Stimulated activated CD4-positive, alpha-beta T cell treated with anti-CD3 and anti-CD28 coated beads, Interleukin-4, amount 100 ng/mL, for 1 hour (primary cell): ENCODE results near the gene TCF4.

Experiments
- DNase-seq: peaks from one replicate; pipeline ENCODE4 v3.0.0-alpha.2; 2020

The TCF4 gene

GRCh38 chr18:55338978-55339650 lies 248.9 kb downstream of the TCF4 start:
- no peak for DNase-seq

- DNase-seq: no peak
These were observed 250.0 kb downstream of the TCF4 start for GRCh38 chr18:55337908-55338521.

GRCh38 chr18:55337138-55337537 lies 250.9 kb downstream of the TCF4 start:
- DNase-seq: no peak

GRCh38 chr18:55336438-55337100 lies 251.4 kb downstream of the TCF4 start:
- DNase-seq: no peak

- DNase-seq: no peak
These were observed 253.1 kb downstream of the TCF4 start for GRCh38 chr18:55334875-55335274.

GRCh38 chr18:55331301-55331700 lies 256.7 kb downstream of the TCF4 start:
- DNase-seq: no peak

GRCh38 chr18:55328301-55328700 lies 259.7 kb downstream of the TCF4 start:
- DNase-seq: no peak

GRCh38 chr18:55327454-55327853 lies 260.5 kb downstream of the TCF4 start:
- no peak for DNase-seq

- DNase-seq: no peak
These were observed 261.9 kb downstream of the TCF4 start for GRCh38 chr18:55326134-55326533.

GRCh38 chr18:55324166-55324565 lies 263.8 kb downstream of the TCF4 start:
- no peak for DNase-seq

- no peak for DNase-seq
These were observed 264.7 kb downstream of the TCF4 start for GRCh38 chr18:55323051-55323994.

GRCh38 chr18:55322178-55322735 lies 265.7 kb downstream of the TCF4 start:
- no peak for DNase-seq

- peak; percentile 19 for DNase-seq
These were observed 266.5 kb downstream of the TCF4 start for GRCh38 chr18:55321265-55322177.

GRCh38 chr18:55320424-55321264 lies 267.3 kb downstream of the TCF4 start:
- DNase-seq: no peak

- no peak for DNase-seq
These were observed 268.4 kb downstream of the TCF4 start for GRCh38 chr18:55319459-55320193.

GRCh38 chr18:55318951-55319441 lies 269.0 kb downstream of the TCF4 start:
- no peak for DNase-seq

- DNase-seq: no peak
These were observed 270.1 kb downstream of the TCF4 start for GRCh38 chr18:55317864-55318263.

GRCh38 chr18:55317324-55317723 lies 270.7 kb downstream of the TCF4 start:
- DNase-seq: no peak

- no peak for DNase-seq
These were observed 271.4 kb downstream of the TCF4 start for GRCh38 chr18:55316486-55317184.
